Lower leg skin (tissue), 3 donors: Measurements from ENCODE around the gene DDX56.

Experiments
- POLR2A ChIP-seq, 2 donors: fragments of 450-650 bp; IDR thresholded peaks; one replicate each; pipeline ENCODE4 v1.6.1; 2016 to 2017; ENCODE audit warnings: antibody characterized with exemption in 2 of 2, mild to moderate bottlenecking in 1 of 2, moderate library complexity in 1 of 2
- TF ChIP-seq, protein P1 (sequence below), 3 donors: fragments of 450-650 bp; IDR thresholded peaks; one replicate each; pipeline ENCODE4 v1.5.1; 2016; ENCODE audit warnings: antibody characterized with exemption in 3 of 3, mild to moderate bottlenecking in 3 of 3, moderate library complexity in 2 of 3

DNA sequence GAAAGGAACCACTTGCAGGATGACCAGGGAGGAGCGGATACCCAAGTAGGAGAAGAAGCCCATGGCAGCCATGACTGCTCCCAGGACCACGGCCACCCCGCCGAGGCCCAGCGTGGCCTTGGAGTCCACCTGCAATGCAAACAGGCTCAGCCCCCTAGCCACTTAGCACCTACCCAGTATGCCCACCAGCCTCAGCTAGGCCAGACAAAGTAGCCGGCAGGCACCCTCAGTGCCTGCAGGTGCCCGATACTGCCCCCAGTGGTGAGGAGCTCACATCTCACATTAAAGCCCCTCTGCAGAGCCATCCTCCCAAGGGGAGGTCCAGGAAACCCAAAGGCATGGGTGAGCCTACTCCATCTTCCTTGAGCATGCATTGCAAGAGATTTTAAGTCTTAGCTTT lies 39.2 kb downstream of the DDX56 start:
- no peak for TF ChIP-seq POLR2A (IDR thresholded peaks at IDR 0.05)
- TF ChIP-seq, protein P1, sequence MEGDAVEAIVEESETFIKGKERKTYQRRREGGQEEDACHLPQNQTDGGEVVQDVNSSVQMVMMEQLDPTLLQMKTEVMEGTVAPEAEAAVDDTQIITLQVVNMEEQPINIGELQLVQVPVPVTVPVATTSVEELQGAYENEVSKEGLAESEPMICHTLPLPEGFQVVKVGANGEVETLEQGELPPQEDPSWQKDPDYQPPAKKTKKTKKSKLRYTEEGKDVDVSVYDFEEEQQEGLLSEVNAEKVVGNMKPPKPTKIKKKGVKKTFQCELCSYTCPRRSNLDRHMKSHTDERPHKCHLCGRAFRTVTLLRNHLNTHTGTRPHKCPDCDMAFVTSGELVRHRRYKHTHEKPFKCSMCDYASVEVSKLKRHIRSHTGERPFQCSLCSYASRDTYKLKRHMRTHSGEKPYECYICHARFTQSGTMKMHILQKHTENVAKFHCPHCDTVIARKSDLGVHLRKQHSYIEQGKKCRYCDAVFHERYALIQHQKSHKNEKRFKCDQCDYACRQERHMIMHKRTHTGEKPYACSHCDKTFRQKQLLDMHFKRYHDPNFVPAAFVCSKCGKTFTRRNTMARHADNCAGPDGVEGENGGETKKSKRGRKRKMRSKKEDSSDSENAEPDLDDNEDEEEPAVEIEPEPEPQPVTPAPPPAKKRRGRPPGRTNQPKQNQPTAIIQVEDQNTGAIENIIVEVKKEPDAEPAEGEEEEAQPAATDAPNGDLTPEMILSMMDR (IDR thresholded peaks at IDR 0.05), result no peak
